Stimulated activated CD4-positive, alpha-beta T cell treated with anti-CD3 and anti-CD28 coated beads, Interleukin-2, amount 100 ng/mL, for 4 hours (primary cell): ENCODE data around the gene MRPL48.
"Not testable (repeated sequence)": the region's sequence is repeated elsewhere in the genome, so short reads cannot be mapped to it uniquely, and the experiment has no call there.

Experiments
- DNase-seq: peaks from one replicate; pipeline ENCODE4 v3.0.0-alpha.2; 2020; ENCODE audit warnings: low read depth

The MRPL48 gene

DNA sequence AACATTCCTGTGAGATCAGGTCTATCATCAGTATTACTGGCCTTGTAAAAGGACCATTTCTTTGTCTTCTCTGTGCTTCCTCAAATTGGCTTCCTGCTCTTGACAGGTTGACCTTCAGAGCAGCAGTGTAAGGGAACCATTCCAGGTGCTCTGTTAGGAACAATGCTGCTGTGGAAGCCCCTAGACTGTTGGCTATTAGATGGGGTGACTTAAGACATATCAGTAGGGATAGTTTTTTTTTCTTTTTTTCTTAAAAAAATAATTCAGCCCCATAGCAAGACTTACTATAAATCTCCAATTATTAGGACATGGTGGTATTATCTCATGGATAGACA is 51.4 kb downstream of the MRPL48 start:
- no peak for DNase-seq

DNA sequence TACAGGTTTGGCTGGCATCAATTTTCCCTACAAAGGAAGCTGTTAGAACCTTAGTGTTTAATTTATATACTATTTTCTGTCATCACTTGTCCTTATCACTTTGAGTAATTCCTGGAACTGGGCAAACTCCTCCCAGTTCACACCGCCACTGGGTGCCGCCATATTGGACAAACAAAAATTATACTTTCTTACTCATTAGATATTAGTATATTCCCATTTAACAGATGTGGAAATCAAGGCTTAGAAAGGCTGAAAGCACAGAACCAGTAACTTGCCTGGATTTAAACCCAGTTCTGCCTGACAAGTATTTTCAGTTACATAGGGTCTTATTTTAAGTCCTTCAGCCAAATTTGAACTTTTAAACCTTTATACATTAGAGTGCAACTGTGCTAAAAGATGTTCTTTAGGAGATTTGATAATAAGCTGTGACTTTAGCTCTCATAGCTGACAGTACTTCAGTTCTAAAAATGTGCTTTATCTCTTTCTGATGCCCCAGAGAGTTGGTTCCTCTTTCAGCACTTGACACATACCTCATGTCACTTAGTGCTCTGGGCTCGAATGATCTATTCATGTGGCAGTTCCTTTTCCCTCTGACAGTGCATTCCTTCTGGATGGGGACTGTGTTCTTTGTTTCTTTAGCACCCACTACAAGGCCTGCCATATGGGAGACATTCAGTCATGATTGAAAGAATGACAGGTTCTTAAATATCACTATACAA is 63.5 kb downstream of the MRPL48 start:
- DNase-seq, result no peak

DNA sequence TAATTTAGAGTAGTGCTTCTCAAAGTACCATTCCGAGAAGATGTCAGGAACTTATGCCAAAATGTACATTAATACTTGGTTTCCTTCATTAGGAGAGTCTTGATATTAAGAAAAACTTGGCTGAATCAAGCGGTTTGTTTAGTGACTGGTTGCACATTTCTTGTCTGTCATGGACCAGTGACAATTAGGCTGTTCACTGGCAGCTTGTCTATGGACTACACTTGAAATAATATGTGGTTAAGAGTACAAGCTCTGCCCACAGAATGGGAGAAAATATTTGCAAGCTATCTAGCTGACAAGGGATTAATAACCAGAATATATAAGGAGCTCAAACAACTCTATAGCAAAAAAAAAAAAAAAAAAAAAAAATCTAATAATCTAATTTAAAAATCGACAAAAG is 64.4 kb downstream of the MRPL48 start:
- no peak for DNase-seq

DNA sequence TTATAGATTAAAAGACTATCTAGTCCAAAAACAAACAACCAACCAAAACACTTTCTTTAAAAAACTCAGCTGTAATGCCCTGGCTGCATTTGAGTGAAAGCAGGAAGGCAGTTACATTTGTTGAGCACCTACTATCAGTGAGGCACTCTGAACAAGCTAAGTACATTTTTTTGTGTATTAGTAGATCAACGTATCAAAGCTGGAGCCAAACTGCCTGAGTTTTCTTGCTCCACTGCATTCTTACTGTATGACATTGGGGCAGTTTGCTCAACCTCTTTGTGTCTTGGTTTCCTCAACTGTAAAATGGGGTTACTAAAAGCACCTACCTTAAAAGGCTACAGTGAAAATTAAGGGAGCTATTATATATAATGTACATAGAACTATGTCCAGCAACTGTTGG is 67.0 kb downstream of the MRPL48 start:
- DNase-seq, result no peak

DNA sequence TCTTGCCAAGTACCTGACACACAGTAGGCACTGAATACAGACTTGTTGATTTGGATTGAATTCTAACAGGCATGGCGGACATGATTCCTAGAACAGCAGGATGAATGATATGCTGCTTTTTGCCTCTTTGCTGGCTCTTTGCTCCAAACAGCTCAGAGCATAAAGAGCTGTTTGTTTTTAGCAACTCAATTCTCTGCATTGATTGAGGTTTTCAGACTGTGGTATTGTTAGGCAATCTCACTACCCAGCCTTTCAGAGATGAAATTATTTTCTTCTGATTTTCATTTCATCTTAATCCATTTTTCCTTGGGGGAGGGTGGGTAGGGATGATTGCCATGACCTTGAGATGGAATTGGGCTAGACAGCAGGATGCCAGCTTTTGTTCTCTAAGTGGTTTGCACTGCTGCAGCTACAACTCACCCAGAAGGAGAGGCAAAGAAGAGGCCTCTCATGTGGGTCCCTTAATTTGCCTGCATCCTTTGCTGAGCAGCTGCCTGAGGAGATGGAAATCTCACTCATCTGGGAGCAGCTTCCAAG is 68.4 kb downstream of the MRPL48 start:
- DNase-seq, result no peak

DNA sequence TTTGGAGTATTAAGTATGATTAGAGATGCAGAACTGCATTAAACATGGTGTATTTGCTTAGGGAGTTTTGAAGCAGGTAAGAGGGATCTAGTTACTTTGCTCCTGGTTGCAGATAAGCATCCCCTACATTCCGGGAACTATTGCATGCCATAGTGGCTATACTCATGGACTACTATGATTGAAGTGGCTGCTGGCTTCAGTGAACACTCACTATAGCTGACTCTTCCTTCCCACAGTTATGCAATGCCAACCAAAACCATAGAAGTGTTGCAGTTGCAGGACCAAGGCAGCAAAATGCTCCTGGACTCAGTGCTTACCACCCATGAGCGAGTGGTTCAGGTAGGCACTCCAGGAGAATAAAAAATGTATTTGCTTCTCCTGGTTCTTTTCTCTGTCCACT is 72.0 kb downstream of the MRPL48 start:
- no peak for DNase-seq

DNA sequence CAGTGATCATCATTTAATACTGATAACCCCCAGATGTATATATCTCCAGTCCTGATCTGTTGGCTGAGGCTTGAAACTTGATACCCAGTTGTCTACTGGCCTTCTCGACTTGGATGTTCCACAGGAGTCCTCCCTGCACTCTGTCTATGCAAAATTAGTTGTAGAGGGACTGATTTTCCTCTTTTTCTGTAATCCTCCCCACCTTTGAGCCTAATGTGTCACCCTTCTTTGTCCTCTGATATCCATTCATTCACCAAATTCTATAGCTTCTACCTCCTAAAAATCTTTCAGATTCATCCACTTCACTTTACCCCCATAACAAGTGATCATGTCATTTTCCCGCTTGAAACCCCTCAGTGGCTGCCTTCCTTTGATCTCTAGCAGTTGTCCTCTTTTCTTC is 72.5 kb downstream of the MRPL48 start:
- no peak for DNase-seq

DNA sequence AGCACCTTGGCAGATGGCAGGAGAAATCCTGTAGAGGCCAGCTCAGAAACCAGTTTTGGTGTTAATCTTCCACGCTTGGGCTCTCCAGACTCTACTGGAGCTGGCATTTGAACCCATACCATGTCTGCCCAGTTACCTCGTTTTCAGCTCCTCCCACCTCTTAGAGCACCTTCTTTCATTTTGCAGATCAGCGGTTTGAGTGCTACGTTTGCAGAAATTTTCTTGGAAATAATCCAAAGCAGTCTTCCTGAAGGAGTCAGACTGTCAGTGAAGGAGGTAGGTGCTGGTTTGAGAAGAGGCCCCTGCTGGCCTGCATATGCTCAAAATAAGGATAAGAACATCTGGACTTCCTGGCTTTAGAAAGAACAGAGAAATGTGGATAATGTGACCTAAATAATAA is 75.3 kb downstream of the MRPL48 start:
- no peak for DNase-seq

DNA sequence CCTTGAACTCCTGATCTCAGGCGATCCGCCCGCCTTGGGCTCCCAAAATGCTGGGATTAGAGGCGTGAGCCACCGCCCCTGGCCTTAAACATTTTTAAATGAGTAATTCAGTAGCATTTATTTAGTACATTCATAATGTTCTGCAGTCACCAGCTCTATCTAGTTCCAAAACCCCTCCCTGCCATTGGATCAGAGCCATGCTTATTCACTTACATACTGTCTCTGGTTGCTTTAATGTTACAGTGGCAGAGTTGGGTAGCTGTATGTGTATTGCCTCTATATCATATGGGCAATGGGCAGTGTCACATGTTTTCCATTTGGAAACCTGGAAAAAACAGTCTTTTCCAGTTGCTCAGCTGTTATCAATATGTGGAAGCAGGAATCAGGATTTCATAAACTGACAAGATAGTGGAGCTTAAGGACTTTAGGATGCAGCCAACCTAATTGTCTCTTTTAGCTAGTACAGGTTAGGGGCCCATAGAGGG is 78.5 kb downstream of the MRPL48 start:
- DNase-seq, result no peak

DNA sequence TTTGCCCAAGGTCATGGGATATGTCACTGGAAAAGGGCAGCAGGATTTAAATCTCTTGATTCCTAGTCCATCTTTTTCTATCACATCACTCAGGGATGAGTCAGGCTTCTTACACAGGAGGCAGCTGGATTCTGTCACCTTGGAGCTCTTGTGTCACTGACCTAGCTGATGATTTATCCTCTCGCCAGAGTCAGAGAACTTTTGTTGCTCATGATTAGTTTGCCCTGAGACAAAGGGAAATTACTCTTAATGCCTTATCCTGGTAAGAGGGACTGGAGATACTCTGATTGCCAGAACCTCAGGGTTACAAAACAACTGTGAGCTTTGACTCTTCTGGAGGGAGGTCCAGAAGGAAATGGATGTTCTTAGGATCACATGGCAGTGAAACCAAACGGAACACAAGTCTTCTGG is 78.9 kb downstream of the MRPL48 start:
- DNase-seq, result no peak

DNA sequence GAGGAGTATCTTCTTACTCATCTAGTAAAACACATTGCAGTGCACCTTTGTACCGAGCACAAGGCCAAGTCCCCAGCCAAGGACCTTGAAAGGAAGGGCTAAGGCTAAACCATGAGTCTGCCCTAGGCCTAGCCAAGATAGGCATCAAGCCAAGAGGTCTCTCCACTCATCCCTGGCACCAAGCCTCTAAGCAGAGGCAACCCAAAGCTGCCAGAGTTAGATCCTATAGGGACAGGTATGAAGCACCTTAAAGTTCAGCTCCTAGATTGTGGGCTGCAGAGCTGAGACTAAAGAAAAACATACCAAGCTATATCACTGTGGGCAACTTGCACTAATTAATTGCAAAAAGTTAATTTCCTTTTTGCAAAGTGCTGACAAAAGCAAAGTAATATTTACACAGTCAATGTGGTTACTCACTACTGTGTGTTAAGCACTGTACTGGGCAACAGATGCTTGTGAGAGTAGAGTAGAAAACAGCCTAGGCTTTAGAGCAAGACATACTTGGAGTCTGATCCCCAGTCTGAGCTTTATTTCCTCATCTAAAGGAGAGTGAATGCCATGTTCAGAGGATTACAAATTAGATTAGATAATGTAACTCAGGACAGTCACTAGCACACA is 81.8 kb downstream of the MRPL48 start:
- no peak for DNase-seq

DNA sequence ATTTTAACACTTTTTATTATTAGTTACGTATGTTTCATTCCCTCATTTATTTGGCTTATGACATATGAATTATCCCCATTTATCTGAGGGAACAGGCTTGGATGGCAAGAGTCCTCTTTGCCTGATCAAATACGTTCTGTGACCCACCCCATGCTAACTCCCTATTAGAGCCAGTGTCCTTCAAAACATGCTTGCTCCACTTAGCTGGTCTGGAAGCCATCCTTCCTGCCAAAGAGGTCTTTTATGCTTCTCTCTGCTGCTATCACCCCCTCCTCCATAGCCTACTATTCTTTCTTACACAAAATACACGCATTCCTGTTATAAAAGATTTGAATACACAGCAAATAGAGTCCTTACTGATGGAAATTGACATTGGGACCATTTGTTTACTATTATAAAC is 82.6 kb downstream of the MRPL48 start:
- no peak for DNase-seq

DNA sequence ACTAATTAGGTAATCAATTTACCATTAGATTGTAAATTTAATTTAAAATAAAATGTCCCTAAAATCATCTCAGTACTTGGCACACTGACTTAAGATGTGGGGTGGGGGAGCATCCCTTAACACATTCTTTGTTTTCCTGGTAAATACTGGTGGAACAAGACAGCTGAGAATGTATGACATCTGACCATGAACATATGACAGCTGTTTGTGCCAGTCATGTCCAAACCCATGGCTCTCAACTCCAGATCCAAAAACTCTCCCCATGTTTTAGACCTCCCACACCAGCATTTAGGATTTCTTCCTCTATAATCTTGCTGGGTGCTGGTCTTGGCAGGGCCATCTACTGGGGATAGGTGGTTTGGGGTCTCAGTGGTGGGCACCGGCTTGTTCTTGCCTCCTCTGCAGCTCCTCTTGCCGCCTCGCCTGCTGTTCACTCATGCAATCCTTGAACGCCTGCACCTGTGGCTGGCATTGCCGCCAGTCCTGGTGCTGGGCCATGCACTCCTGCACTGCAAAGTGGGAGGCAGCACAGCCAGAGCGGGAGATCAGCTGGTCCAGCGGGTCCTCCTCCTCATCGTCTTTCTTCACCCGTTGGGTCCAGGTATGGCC is 85.2 kb downstream of the MRPL48 start:
- no peak for DNase-seq

DNA sequence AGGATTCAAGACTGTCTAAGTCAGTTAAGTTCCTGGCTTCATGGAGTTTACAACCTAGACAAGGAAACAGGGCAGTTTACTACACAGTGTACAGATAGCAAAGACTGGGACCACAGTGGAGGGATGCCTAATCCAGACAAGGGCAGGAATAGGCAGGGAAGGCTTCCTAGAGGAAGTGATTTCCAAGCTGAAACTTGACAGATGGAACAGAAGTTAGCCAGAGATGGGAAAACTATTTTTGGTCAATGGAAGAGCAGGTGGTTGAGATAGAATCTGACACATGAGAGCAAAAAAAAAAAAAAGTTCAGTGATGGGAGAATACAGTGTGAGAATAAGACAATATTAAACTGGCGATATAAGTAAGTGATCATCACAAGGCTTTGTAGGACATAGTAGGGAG is 87.7 kb downstream of the MRPL48 start:
- no peak for DNase-seq

DNA sequence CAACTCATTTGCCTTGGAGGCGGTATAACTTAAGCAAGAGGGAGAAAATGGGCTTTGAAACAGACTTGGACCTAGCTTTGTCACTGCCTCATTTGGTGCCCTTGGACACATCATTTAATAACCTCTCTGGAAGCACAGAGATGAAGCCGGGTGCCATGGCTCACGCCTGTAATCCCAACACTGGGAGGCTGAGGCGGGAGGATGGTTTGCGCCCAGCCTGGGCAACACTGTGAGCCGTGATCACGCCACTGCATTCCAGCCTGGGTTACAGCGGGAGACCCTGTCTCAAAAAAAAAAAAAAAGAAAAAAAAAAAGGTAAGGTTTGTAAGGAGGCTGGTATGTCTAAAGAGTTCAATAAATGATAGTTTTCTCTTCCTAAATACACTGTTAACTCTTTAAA is 88.2 kb downstream of the MRPL48 start:
- DNase-seq, result no peak

DNA sequence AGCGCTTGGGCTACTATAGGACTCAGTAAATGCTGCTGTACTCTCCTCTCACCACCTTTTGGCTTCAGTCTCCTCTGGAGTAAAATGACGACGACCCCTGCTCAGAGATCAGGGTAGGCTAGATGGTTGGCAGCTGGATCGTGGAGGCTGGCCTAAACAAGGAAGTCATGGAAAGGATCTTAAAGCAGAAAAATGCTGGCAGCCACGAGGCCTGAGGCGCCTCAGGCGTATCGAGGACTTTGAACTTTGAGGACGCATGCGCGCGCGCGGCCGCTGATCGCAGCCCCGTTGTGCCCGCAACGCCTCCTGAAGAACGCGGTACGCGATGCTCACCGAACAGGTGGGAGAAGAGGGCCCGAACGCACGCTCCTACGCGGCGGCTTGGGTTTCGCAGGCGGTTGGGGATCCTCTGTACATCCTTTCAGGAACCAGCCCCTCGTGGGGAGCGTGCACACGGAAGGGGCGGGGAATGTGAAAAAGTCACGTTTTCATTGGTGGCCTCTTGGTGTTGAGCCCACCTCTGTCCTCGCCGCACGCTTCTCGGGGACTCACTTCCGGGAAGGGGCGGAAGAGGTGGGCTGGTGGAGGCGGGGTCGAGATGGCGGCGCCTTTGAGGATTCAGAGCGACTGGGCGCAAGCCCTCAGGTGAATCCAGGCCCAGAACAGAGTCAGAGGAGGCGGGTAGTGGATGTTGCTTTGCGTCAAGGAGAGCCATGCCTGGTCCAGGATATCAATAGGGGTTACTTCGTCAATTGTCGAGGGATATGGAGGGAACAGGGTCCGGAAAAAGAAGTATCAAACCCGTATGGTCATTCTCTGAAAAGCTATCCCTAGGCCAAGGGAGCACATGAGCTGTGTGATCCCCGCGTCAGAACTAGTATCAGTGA is 89.0 kb downstream of the MRPL48 start, which contains the start of the genes COA4 and PAAF1:
Gene COA4 (minus strand): TSS at position 423 of the 887 bp plus-strand sequence. CDS start 3,468 bp downstream, outside the sequence.
Gene PAAF1 (plus strand): TSS at position 576 of the 887 bp plus-strand sequence. CDS start 23 bp downstream, at position 599.
- peak; percentile 93 for DNase-seq

DNA sequence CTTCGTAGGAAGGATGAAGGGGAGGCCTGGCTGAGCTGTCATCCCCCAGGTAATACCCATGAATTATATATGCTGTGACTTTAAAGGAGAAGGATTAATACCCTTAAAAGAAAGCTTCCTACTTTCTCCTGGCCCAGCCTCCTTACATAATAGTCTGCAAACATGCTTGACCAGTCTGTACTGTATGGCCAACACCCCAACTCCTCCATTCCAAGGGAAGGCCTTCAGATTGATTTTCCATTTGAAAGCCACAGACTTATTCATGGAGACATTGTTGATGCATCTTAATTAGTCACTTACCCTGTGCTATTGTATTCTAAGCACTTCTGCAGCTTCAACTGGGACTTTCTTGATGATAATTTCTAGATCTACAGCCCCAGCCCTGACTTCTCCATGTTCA is 91.1 kb downstream of the MRPL48 start:
- no peak for DNase-seq

DNA sequence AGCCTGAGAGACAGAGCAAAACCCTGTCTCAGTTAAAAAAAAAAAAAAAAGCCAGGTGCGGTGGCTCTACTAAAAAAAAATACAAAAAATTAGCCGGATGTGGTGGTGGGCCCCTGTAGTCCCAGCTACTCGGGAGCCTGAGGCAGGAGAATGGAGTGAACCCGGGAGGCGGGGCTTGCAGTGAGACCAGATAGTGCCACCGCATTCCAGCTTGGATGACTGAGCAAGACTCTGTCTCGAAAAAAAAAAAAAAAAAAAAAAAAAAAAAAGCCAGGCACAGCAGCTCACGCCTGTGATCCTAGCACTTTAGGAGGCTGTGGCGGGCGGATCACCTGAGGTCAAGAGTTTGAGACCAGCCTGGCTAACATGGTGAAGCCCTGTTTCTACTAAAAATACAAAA is 92.8 kb downstream of the MRPL48 start:
- DNase-seq, result not testable (repeated sequence)

DNA sequence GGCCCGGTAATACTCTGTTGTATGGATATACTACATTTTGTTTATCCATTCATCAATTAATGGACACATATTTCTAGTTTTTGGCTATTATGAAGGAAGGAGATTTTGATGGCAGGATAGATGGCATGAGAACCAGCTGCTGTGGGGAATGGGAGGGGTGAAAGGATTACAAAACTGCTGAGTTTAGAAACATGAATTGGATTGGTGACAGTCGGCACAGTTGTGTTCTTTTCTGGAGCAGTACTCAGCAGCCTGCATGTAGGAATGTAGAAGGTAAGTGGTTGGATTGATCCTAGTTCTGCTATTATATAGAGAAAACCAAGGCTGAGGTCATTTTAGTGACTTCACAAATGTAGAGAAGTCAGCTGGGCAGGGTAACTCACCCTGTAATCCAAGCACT is 96.2 kb downstream of the MRPL48 start:
- no peak for DNase-seq

DNA sequence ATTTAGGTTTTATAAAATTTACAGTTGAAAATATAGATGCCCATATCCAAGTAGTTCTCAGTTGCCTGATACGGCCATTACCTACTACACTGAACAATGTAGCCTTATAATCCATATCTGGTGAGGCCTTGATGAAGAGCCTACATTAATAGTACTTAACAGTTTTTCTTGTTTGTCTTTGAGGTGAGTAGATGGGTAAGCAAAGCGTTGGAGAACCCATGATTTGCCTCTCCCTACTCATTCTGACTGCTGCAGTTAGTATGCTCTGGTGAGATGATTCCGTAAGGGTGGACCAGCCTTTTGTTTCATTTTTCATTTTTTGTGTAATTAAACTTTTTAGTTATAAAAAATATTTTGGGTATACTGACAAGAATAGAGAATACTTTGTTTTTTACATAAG is 100.6 kb downstream of the MRPL48 start:
- no peak for DNase-seq

DNA sequence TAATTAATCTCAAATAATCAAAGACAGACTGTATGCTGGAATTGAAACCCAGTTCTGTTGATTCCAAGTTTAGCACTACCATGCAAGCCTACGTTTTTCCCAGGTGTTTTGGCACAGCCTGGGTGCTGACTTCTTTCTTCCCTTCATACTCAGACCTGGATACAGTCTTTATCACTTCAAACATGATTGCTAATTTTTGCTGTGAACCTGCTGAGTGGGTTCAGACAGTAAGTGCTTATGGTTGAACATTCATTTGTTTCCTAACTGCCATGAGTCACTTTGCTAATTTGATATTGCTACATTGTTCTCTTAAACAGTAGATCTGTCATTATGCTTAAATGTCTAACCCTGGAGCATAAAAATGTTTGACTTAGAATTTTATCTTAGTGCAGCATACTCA is 101.3 kb downstream of the MRPL48 start:
- DNase-seq, result no peak

DNA sequence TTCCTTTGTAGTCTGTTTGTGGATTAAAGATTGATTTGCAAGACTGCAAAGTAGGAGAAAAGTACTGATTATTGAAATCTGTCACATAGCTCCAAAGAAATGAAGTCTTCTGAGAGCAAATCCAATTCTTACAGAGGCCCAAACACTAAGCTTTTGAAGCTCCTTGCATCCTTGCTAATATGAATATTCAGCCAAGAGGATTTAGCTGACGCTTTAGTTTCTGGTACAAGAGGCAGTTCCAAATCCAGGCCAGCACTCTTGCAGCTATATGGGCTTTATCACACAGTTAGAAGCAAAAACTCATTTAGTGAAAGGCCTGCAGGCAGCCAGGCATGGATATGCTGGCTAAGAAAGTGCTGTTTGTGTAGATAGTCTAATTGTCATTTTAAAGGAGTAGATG is 101.9 kb downstream of the MRPL48 start:
- no peak for DNase-seq
